Measurements from ENCODE around the gene KY.

Gene KY

DNA sequence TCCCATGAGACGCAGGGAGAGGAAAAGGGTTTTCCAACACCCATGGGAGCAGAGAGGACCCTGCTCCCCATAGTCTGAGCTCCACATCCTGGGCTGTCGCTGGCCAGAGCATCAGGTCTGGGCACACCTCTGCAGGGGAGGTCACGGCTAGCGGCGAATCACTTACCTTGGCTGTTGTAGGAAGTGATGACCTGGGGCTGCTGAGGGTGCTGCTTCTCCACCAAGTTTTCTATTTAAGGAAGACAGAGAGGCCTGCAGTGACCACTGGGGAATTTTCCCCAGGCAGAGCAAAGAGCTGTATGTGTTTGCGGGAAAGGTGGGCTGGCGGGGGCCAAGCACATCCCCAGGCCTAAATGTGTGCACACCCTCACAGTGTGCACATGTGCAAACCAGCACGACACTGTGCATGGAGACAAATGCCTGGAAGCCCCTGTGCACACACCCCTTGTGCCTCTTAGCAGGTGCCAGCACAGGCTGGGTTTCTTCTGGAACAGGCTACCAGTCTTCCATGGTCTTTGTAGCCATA lies 7.6 kb downstream of the KY start:
- DNase-seq, result no peak

- DNase-seq, result no peak
Measured at GRCh38 chr3:134642445-134643149, 8.2 kb downstream of the KY start.

DNA sequence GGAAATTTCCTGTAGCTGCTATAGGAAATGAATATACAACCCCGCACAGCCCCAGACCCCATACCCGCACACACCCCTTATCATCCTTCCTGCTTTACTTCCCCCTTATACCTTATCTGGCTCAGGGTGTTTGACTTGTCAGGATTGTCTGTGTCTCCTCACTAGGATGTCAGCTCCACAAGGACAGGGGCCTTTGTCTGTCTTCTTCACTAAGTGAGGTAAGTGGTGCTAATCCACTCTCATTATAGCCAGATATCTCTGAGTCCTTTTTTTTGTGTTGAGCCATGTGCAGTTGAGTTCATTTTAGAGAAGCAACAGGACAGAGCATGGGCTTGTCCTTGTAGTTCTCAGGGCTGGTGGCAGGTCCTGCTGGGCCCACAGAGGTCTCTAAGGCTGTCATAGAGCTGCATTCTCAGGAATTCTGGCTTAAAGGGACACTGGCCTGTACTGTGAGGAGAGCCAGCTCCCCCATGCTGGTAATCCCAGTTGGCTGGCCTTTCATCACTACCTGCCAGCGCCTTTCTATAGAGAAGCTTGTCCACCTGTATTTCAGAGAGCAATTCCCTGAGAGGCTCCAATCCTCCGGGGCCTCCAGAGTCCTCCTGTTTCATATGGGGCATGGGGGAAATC lies 9.0 kb downstream of the KY start:
- no peak for DNase-seq

DNA sequence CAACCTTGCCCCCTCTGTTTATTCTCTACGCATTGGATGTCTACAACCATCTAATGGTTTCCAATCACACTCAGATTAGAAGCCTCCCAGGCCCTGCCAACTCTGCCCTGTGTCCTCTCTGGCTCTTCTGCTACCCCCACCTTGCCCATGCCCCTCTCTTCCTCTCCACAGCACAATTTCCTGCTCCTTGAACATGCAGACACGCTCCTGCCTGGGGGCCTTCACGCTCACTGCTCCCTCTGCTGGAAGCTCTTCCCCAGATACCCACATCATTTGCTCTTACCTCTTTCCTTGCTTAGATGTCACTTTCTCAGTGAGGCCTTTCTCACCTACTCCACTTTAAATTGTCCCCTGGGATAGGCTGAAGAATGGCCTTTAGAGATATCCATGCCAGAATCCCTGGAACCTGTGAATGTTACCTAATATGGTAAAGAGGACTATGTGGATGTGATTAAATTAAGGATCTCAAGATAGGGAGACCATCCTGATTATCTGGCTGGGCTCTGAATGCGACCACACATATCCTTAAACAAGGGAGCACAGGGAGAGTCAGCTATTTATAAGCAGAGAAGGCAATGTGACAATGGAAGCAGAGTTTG lies 9.9 kb downstream of the KY start:
- DNase-seq, result no peak

GRCh38 chr3:134640378-134640777 lies 10.4 kb downstream of the KY start:
- DNase-seq, result no peak

- no peak for DNase-seq
Measured at GRCh38 chr3:134638385-134639030, 12.3 kb downstream of the KY start.

- no peak for DNase-seq
Measured at GRCh38 chr3:134636406-134636805, 14.4 kb downstream of the KY start.

GRCh38 chr3:134630506-134630905 lies 20.3 kb downstream of the KY start:
- DNase-seq, result no peak

DNA sequence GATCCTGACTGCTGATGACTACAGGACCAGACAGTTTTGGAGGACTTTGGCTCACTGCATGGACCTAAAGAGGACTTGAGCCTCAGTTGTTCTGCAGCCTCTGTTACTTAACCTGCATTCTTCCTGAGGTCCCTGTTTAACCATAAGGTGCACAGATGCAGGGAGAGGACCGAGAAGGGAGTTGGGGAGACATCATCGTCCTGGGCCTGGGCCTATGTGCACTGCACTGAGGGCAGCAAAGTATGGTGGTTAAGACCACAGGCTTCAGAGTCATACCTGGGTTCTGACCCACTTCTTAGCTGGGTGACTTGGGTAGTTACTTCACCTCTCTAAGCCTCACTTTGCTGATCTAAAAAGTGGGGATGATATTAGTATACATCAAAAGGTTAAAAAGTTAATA lies 21.9 kb downstream of the KY start:
- no peak for DNase-seq

GRCh38 chr3:134627831-134628230 lies 23.0 kb downstream of the KY start:
- DNase-seq, result no peak

- no peak for DNase-seq
Measured at GRCh38 chr3:134625885-134626741, 24.7 kb downstream of the KY start.

- no peak for DNase-seq
Measured at GRCh38 chr3:134625462-134625861, 25.4 kb downstream of the KY start.

GRCh38 chr3:134624537-134625287 lies 26.1 kb downstream of the KY start:
- DNase-seq, result no peak

GRCh38 chr3:134623615-134624245 lies 27.1 kb downstream of the KY start:
- DNase-seq, result no peak

GRCh38 chr3:134622806-134623365 lies 27.9 kb downstream of the KY start:
- no peak for DNase-seq

DNA sequence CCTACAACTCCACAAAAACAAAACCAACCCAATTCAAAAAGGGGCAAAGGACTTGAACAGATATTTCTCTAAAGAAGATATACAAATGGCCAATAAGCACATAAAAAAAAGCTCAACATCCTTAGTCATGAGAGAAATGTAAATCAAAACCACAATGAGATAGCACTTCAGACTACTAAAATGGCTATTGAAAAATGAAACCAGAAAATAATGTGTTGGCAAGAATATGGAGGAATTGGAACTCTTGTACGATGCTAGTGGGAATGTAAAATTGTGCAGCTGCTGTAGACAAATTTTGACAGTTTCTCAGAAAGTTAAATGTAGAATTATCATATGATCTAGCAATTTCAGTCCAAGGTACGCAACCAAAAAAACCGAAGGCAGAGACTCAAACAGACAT lies 29.0 kb downstream of the KY start:
- DNase-seq, result no peak

GRCh38 chr3:134620476-134621115 lies 30.2 kb downstream of the KY start:
- no peak for DNase-seq

DNA sequence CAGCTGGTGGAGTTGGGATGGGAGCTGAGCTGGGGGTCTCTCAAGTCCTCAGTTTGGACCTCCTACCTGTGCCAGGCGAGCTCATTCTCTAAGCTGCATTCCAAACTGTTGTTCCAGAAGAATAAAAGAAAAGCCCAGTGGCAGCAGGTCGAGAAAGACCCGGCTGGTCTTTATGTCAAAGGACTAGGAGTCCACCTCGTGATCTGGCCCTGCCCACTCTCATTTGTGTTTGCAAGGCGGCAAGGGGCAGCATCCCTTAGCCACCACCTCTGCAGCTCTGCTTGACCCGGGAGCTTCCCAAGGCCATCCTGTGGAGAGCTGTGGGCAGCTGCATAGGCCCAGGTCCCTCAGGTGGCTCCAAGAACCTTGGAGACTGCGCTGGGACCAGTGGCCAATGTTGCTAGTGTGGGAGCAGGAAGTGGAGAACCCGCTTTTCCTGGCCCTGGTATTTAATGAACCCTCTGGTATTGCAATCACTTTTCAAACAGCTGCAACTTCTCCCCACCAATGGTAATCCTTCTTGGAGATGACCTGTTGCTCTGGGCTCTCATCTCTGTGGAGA lies 30.9 kb downstream of the KY start:
- DNase-seq, result no peak

GRCh38 chr3:134619301-134619615 lies 31.6 kb downstream of the KY start:
- no peak for DNase-seq
